D721Med (cell line): ENCODE results near the gene NES.

ENCODE experiments used
- DNase-seq: peaks from one replicate; pipeline ENCODE4 v3.0.0; 2011; ENCODE audit warnings: low spot score; ENCODE audit not compliant: insufficient read length
- FAIRE-seq: peaks from 2 replicates; lab custom pipeline; 2011; peaks lifted over from hg19 to GRCh38; lab: Jason Lieb, UNC
- CTCF ChIP-seq: IDR thresholded peaks from 2 replicates; pipeline ENCODE4 v1.5.1; 2012; ENCODE audit warnings: mild to moderate bottlenecking, control low read depth; ENCODE audit not compliant: insufficient read depth; ENCODE audit errors: missing control alignments

The NES gene

GRCh38 chr1:156676820-156677615, at the start of gene NES:
NES (minus strand) TSS chr1:156677407; CDS start chr1:156677264, 143 bp downstream.
- no peak for FAIRE-seq
- no peak for TF ChIP-seq CTCF
- no peak for DNase-seq

GRCh38 chr1:156726549-156727226, 49.5 kb upstream of the NES start:
- peak; percentile 54 for DNase-seq
- TF ChIP-seq CTCF, result peak; percentile 78
- no peak for FAIRE-seq

GRCh38 chr1:156725683-156726280, 48.6 kb upstream of the NES start:
- FAIRE-seq, result no peak
- peak; percentile 84 for DNase-seq
- TF ChIP-seq CTCF, result peak; percentile 99

GRCh38 chr1:156721535-156721934, 44.3 kb upstream of the NES start:
- no peak for TF ChIP-seq CTCF
- no peak for DNase-seq

GRCh38 chr1:156721131-156721530, 43.9 kb upstream of the NES start:
- DNase-seq, result no peak
- FAIRE-seq, result no peak
- no peak for TF ChIP-seq CTCF

More at GRCh38 chr1:156721535-156721934, 44.3 kb upstream of the NES start:
- FAIRE-seq, result no peak

GRCh38 chr1:156717351-156717750, 40.1 kb upstream of the NES start:
- no peak for TF ChIP-seq CTCF
- FAIRE-seq (no peak), DNase-seq (no peak)
